ENCODE results near the gene COQ8B. TPM values are rescaled to one million over a fixed set of nuclear protein-coding genes. Genes with fewer than 3 reads are reported as not detected.

COQ8B gene
- total RNA-seq, 1 donor from 2014 or later: 26.4 TPM

GRCh38 chr19:40754611-40755247 is 38.0 kb upstream of the COQ8B start:
- peaks cover 63% of the 10 kb centered on the region for H3K4me1 Mint-ChIP-seq (ENCODE audit: unreplicated experiment)
- H3K9me3 Mint-ChIP-seq (ENCODE audit: unreplicated experiment): no peaks in the 10 kb centered on the region
- no peak for DNase-seq (ENCODE audit: low spot score)
- peaks cover 20% of the 10 kb centered on the region for H3K27me3 Mint-ChIP-seq (ENCODE audit: unreplicated experiment)
- H3K27ac Mint-ChIP-seq (ENCODE audit: unreplicated experiment): peak overlapping the region; percentile 80
- TF ChIP-seq CTCF (IDR thresholded peaks at IDR 0.05; ENCODE audit: unreplicated experiment): no peak
- peaks cover 37% of the 10 kb centered on the region for H3K36me3 Mint-ChIP-seq (ENCODE audit: low read depth, unreplicated experiment)
- peak overlapping the region; percentile 62 for H3K4me3 Mint-ChIP-seq (ENCODE audit: unreplicated experiment)

GRCh38 chr19:40752257-40752781 is 35.6 kb upstream of the COQ8B start:
- no peak for TF ChIP-seq CTCF (IDR thresholded peaks at IDR 0.05; ENCODE audit: unreplicated experiment)
- Mint-ChIP-seq H3K4me1 (ENCODE audit: unreplicated experiment) (peaks cover 63% of the 10 kb centered on the region), H3K27me3 (ENCODE audit: unreplicated experiment) (peaks cover 22% of the 10 kb centered on the region), H3K36me3 (ENCODE audit: low read depth, unreplicated experiment) (peaks cover 30% of the 10 kb centered on the region), H3K4me3 (ENCODE audit: unreplicated experiment) (peak overlapping the region; percentile 99), H3K27ac (ENCODE audit: unreplicated experiment) (peak overlapping the region; percentile 99), H3K9me3 (ENCODE audit: unreplicated experiment) (no peaks in the 10 kb centered on the region)
- DNase-seq (ENCODE audit: low spot score): no peak

GRCh38 chr19:40750874-40751537 is 34.3 kb upstream of the COQ8B start, which contains the start of gene SNRPA:
Gene SNRPA (plus strand): TSS chr19:40751203. CDS start chr19:40751409, 206 bp downstream.
- H3K4me3 Mint-ChIP-seq (ENCODE audit: unreplicated experiment): peak within 1 kb of the TSS; percentile 99
- peak; percentile 93 for DNase-seq (ENCODE audit: low spot score)
- peaks cover 50% of the 10 kb centered on the region for H3K4me1 Mint-ChIP-seq (ENCODE audit: unreplicated experiment)
- H3K27me3 Mint-ChIP-seq (ENCODE audit: unreplicated experiment): peaks cover 24% of the 10 kb centered on the region
- peaks cover 24% of the 10 kb centered on the region for H3K36me3 Mint-ChIP-seq (ENCODE audit: low read depth, unreplicated experiment)
- peak within 1 kb of the TSS; percentile 99 for H3K27ac Mint-ChIP-seq (ENCODE audit: unreplicated experiment)
- no peak for TF ChIP-seq CTCF (IDR thresholded peaks at IDR 0.05; ENCODE audit: unreplicated experiment)
- H3K9me3 Mint-ChIP-seq (ENCODE audit: unreplicated experiment): no peaks in the 10 kb centered on the region

- Mint-ChIP-seq H3K4me1 (ENCODE audit: unreplicated experiment) (peaks cover 44% of the 10 kb centered on the region), H3K27me3 (ENCODE audit: unreplicated experiment) (peaks cover 24% of the 10 kb centered on the region), H3K4me3 (ENCODE audit: unreplicated experiment) (peak within 1 kb of the TSS; percentile 99), H3K9me3 (ENCODE audit: unreplicated experiment) (no peaks in the 10 kb centered on the region), H3K27ac (ENCODE audit: unreplicated experiment) (peak within 1 kb of the TSS; percentile 99), H3K36me3 (ENCODE audit: low read depth, unreplicated experiment) (peaks cover 19% of the 10 kb centered on the region)
- DNase-seq (ENCODE audit: low spot score): peak; percentile 98
- TF ChIP-seq CTCF (IDR thresholded peaks at IDR 0.05; ENCODE audit: unreplicated experiment): no peak
These were observed 33.6 kb upstream of the COQ8B start, which contains the start of gene ACTMAP for GRCh38 chr19:40750058-40750873. Gene ACTMAP (minus strand): TSS chr19:40750477. CDS start chr19:40749803, 674 bp downstream.
